A172 (cell line): Measurements from ENCODE around the gene CHID1. TPM values are rescaled to one million over a fixed set of nuclear protein-coding genes. Genes with fewer than 3 reads are reported as not detected.

ENCODE experiments used
- DNase-seq: peaks from one replicate; pipeline ENCODE4 v3.0.0-alpha.2; 2015; ENCODE audit warnings: low spot score
- total RNA-seq: library from RNA; depleted of rRNA; stranded (reverse); fragments of >200 nt; shearing (Covaris generic); gene quantifications from 2 replicates; pipeline ENCODE4 v1.2.3, GENCODE V29; 2014

CHID1 gene
- total RNA-seq, 1 experiment from 2014 or later = 66.7 TPM

GRCh38 chr11:837189-837989, 73.2 kb downstream of the CHID1 start:
- peak; percentile 86 for DNase-seq

GRCh38 chr11:836700-837099, 73.9 kb downstream of the CHID1 start:
- DNase-seq = no peak

GRCh38 chr11:836274-836673, 74.3 kb downstream of the CHID1 start:
- DNase-seq = no peak

- DNase-seq = peak; percentile 96
Observed at GRCh38 chr11:834371-835316, 76.0 kb downstream of the CHID1 start.

GRCh38 chr11:833849-834311, 76.7 kb downstream of the CHID1 start:
- no peak for DNase-seq

- DNase-seq = peak; percentile 50
Observed at GRCh38 chr11:833114-833791, 77.4 kb downstream of the CHID1 start.

- peak; percentile 62 for DNase-seq
Observed at GRCh38 chr11:832529-833113, 78.0 kb downstream of the CHID1 start, which contains the start of gene CD151. Gene CD151, plus strand, starts transcription at chr11:832952. Its CDS starts 3,118 bp downstream, at chr11:836070.

GRCh38 chr11:831961-832528, 78.6 kb downstream of the CHID1 start:
- no peak for DNase-seq

GRCh38 chr11:831118-831864, 79.3 kb downstream of the CHID1 start:
- peak; percentile 91 for DNase-seq

- DNase-seq = no peak
Observed at GRCh38 chr11:830295-831117, 80.1 kb downstream of the CHID1 start.

- no peak for DNase-seq
Observed at GRCh38 chr11:829847-830294, 80.7 kb downstream of the CHID1 start.

GRCh38 chr11:829176-829846, 81.3 kb downstream of the CHID1 start:
- no peak for DNase-seq

GRCh38 chr11:828506-829175, 82.0 kb downstream of the CHID1 start:
- no peak for DNase-seq

- no peak for DNase-seq
Observed at GRCh38 chr11:827897-828192, 82.8 kb downstream of the CHID1 start, which contains the start of gene CRACR2B. Gene CRACR2B, plus strand, starts transcription at chr11:827919. Its CDS starts 689 bp downstream, at chr11:828608.

GRCh38 chr11:827146-827896, 83.3 kb downstream of the CHID1 start:
- DNase-seq = no peak

GRCh38 chr11:826836-827145, 83.8 kb downstream of the CHID1 start:
- no peak for DNase-seq

GRCh38 chr11:826227-826621, 84.4 kb downstream of the CHID1 start:
- DNase-seq = no peak
